GM12878 (cell line): Measurements from ENCODE around the gene NANOS1. TPM values are rescaled to one million over a fixed set of nuclear protein-coding genes. Genes with fewer than 3 reads are reported as not detected.

Experiments
- BACH1 ChIP-seq: fragments of 450-650 bp; IDR thresholded peaks from 2 replicates; pipeline ENCODE4 v1.6.1; 2017; ENCODE audit warnings: mild to moderate bottlenecking, borderline replicate concordance
- BHLHE40 ChIP-seq, 2 experiments: fragments of 450-650 bp in 1 of 2; IDR thresholded peaks; 2 replicates each; pipeline ENCODE4 v1.6.1; 2011 to 2017; ENCODE audit warnings: low read depth in 2 of 2, borderline replicate concordance in 1 of 2, improper control_type of control experiment in 1 of 2, low read length in 1 of 2, mild to moderate bottlenecking in 1 of 2
- BMI1 ChIP-seq: fragments of 450-650 bp; IDR thresholded peaks from 2 replicates; pipeline ENCODE4 v1.6.1; 2016; ENCODE audit warnings: mild to moderate bottlenecking, moderate library complexity, borderline replicate concordance
- CEBPB ChIP-seq, 2 experiments: fragments of 150-350 bp in 1 of 2; IDR thresholded peaks; 2 replicates each; pipeline ENCODE4 v1.6.1; 2012 to 2014; ENCODE audit warnings: low read depth in 2 of 2, low read length in 2 of 2, borderline replicate concordance in 1 of 2, inconsistent platforms in 1 of 2
- DPF2 ChIP-seq: fragments of 450-650 bp; IDR thresholded peaks from 2 replicates; pipeline ENCODE4 v1.6.1; 2017; ENCODE audit warnings: mild to moderate bottlenecking
- EED ChIP-seq: sonication (generic); IDR thresholded peaks from 2 replicates; pipeline ENCODE4 v1.6.1; 2016; ENCODE audit warnings: antibody characterized with exemption, low read depth
- GATAD2B ChIP-seq: fragments of 450-650 bp; conservative IDR thresholded peaks from 2 replicates; pipeline ENCODE4 v1.6.1; 2017; ENCODE audit warnings: low read depth, mild to moderate bottlenecking, moderate library complexity
- HDGF ChIP-seq: fragments of 450-650 bp; IDR thresholded peaks from 2 replicates; pipeline ENCODE4 v1.6.1; 2016; ENCODE audit warnings: antibody characterized with exemption
- KDM1A ChIP-seq: fragments of 200-600 bp; sonication (generic); IDR thresholded peaks from 2 replicates; pipeline ENCODE4 v1.6.1; 2016; ENCODE audit warnings: borderline replicate concordance
- MLLT1 ChIP-seq: fragments of 450-650 bp; IDR thresholded peaks from 2 replicates; pipeline ENCODE4 v1.6.1; 2016; ENCODE audit warnings: mild to moderate bottlenecking
- MXI1 ChIP-seq: fragments of 150-350 bp; IDR thresholded peaks from 2 replicates; pipeline ENCODE4 v1.6.1; 2011; ENCODE audit warnings: low read depth, mild to moderate bottlenecking, inconsistent platforms, low read length, improper control_type of control experiment
- NR2C1 ChIP-seq: fragments of 450-650 bp; IDR thresholded peaks from 2 replicates; pipeline ENCODE4 v1.6.1; 2017; ENCODE audit warnings: antibody characterized with exemption, mild to moderate bottlenecking, moderate library complexity
- POLR2AphosphoS5 ChIP-seq: IDR thresholded peaks from 2 replicates; pipeline ENCODE4 v1.6.1; 2011; ENCODE audit warnings: mild to moderate bottlenecking, low read length, inconsistent platforms
- RBBP5 ChIP-seq: fragments of 200-600 bp; sonication (generic); conservative IDR thresholded peaks from 2 replicates; pipeline ENCODE4 v1.6.1; 2016
- SIN3A ChIP-seq: IDR thresholded peaks from 2 replicates; pipeline ENCODE4 v1.6.1; 2012; ENCODE audit warnings: low read depth, low read length, improper control_type of control experiment
- SMAD5 ChIP-seq: IDR thresholded peaks from 2 replicates; pipeline ENCODE4 v1.6.1; 2016; ENCODE audit warnings: antibody characterized with exemption, low read depth
- TARDBP ChIP-seq: IDR thresholded peaks from 2 replicates; pipeline ENCODE4 v1.6.1; 2016; ENCODE audit warnings: borderline replicate concordance
- TBL1XR1 ChIP-seq: IDR thresholded peaks from 2 replicates; pipeline ENCODE4 v1.6.1; 2012; ENCODE audit warnings: low read depth, low read length, improper control_type of control experiment
- polyA plus RNA-seq, 11 experiments: library from polyadenylated mRNA; depleted of rRNA in 4 of 11; unstranded in 6 of 11; stranded (reverse) in 5 of 11; fragments of >200 nt; fragmentation: Nextera tagmentation in 4 of 11; fragmentation: Illumina TruSeq in 1 of 11; extraction: Ambion mirVana in 4 of 11; extraction: Trizol in 1 of 11; gene quantifications; 1 replicate in 1 of 11; 2 replicates in 10 of 11; pipeline versions ENCODE4 v1.2.1 to v1.2.3, GENCODE V29; 2011 to 2016; ENCODE audit warnings: inconsistent platforms in 2 of 11, missing spikeins in 2 of 11, low read depth in 1 of 11
- total RNA-seq, 4 experiments: library from RNA; depleted of rRNA in 3 of 4; stranded (reverse); fragments of >200 nt in 3 of 4; fragmentation: Illumina TruSeq in 1 of 4; extraction: Trizol in 1 of 4; gene quantifications; 2 replicates each; pipeline versions ENCODE4 v1.2.1 to v1.2.3, GENCODE V29; 2013 to 2021
- TF ChIP-seq, protein P1 (sequence below): IDR thresholded peaks from 2 replicates; pipeline ENCODE4 v1.6.1; 2012; ENCODE audit warnings: low read length, inconsistent platforms
- TF ChIP-seq, protein P2 (sequence below): IDR thresholded peaks from 2 replicates; pipeline ENCODE4 v1.6.1; 2012; ENCODE audit warnings: mild to moderate bottlenecking, low read depth, low read length
- TF ChIP-seq, protein P3 (sequence below): fragments of 450-650 bp; formaldehyde crosslinking; IDR thresholded peaks from 2 replicates; pipeline ENCODE4 v1.4.0; 2022; ENCODE audit warnings: mild to moderate bottlenecking, moderate library complexity

The NANOS1 gene
- total and polyA plus RNA-seq, 10 of the 15 experiments (the other 5 are each of a cell fraction or from before 2014, with no cell fraction given): 0.03 to 0.55 (median 0.28) TPM; not detected in 2

DNA sequence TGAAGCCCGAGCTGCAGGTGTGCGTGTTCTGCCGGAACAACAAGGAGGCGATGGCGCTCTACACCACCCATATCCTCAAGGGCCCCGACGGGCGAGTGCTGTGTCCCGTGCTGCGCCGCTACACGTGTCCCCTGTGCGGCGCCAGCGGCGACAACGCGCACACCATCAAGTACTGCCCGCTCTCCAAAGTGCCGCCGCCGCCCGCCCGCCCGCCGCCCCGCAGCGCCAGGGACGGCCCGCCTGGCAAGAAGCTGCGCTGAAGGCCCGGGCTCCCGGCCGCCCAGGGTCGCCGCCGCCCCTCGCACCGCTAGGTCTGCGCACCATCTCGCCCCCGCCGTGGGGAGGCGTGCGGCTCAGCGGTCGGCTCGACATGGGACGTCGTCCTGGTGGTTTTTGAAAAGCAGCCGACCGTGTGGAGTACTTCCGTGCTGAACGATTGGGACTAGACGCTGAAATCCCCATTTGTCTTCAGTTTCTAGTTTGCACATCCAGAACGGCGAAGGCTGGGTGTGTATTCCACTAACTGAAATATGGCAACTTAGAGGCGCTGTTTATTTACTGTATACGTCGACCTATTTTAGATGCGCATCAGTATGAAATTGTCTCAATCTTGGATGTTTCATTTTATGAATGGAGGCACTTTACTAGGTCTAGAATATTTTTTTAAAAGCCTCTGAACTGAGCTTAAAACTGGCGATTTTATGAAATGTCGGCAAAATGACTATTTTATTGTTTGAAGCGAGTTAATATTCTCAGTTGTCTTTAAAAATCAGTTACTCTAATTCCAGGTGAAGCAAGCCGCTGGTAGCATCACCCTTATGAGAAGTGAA, 1.1 kb downstream of the NANOS1 start (continued):
- TF ChIP-seq BHLHE40 (IDR thresholded peaks at IDR 0.05; ENCODE audit: borderline replicate concordance in 1 of 2, low read depth in 2 of 2, low read length in 1 of 2) (peak; percentile 72 to 90; a peak in 3 of 4 replicates), POLR2AphosphoS5 (no peak), EED (peak; percentile 70), MLLT1 (no peak), TARDBP (no peak), TBL1XR1 (0 out of 2 replicates have a peak, but pooled peaks have one; percentile 64), DPF2 (peak; percentile 53), KDM1A (no peak), CEBPB (IDR thresholded peaks at IDR 0.05; ENCODE audit: borderline replicate concordance in 1 of 2, low read depth in 2 of 2, low read length in 2 of 2) (no peak; a peak in 1 of 4 replicates), SIN3A (no peak), GATAD2B (peak; percentile 56), RBBP5 (no peak), HDGF (no peak), NR2C1 (no peak), MXI1 (no peak), BMI1 (no peak), BACH1 (peak; percentile 73), SMAD5 (no peak)
- TF ChIP-seq, protein P1, sequence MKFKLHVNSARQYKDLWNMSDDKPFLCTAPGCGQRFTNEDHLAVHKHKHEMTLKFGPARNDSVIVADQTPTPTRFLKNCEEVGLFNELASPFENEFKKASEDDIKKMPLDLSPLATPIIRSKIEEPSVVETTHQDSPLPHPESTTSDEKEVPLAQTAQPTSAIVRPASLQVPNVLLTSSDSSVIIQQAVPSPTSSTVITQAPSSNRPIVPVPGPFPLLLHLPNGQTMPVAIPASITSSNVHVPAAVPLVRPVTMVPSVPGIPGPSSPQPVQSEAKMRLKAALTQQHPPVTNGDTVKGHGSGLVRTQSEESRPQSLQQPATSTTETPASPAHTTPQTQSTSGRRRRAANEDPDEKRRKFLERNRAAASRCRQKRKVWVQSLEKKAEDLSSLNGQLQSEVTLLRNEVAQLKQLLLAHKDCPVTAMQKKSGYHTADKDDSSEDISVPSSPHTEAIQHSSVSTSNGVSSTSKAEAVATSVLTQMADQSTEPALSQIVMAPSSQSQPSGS: peak; percentile 45; the same call in 1 of the 2 replicates
- TF ChIP-seq, protein P2, sequence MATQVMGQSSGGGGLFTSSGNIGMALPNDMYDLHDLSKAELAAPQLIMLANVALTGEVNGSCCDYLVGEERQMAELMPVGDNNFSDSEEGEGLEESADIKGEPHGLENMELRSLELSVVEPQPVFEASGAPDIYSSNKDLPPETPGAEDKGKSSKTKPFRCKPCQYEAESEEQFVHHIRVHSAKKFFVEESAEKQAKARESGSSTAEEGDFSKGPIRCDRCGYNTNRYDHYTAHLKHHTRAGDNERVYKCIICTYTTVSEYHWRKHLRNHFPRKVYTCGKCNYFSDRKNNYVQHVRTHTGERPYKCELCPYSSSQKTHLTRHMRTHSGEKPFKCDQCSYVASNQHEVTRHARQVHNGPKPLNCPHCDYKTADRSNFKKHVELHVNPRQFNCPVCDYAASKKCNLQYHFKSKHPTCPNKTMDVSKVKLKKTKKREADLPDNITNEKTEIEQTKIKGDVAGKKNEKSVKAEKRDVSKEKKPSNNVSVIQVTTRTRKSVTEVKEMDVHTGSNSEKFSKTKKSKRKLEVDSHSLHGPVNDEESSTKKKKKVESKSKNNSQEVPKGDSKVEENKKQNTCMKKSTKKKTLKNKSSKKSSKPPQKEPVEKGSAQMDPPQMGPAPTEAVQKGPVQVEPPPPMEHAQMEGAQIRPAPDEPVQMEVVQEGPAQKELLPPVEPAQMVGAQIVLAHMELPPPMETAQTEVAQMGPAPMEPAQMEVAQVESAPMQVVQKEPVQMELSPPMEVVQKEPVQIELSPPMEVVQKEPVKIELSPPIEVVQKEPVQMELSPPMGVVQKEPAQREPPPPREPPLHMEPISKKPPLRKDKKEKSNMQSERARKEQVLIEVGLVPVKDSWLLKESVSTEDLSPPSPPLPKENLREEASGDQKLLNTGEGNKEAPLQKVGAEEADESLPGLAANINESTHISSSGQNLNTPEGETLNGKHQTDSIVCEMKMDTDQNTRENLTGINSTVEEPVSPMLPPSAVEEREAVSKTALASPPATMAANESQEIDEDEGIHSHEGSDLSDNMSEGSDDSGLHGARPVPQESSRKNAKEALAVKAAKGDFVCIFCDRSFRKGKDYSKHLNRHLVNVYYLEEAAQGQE: no peak
- TF ChIP-seq, protein P3, sequence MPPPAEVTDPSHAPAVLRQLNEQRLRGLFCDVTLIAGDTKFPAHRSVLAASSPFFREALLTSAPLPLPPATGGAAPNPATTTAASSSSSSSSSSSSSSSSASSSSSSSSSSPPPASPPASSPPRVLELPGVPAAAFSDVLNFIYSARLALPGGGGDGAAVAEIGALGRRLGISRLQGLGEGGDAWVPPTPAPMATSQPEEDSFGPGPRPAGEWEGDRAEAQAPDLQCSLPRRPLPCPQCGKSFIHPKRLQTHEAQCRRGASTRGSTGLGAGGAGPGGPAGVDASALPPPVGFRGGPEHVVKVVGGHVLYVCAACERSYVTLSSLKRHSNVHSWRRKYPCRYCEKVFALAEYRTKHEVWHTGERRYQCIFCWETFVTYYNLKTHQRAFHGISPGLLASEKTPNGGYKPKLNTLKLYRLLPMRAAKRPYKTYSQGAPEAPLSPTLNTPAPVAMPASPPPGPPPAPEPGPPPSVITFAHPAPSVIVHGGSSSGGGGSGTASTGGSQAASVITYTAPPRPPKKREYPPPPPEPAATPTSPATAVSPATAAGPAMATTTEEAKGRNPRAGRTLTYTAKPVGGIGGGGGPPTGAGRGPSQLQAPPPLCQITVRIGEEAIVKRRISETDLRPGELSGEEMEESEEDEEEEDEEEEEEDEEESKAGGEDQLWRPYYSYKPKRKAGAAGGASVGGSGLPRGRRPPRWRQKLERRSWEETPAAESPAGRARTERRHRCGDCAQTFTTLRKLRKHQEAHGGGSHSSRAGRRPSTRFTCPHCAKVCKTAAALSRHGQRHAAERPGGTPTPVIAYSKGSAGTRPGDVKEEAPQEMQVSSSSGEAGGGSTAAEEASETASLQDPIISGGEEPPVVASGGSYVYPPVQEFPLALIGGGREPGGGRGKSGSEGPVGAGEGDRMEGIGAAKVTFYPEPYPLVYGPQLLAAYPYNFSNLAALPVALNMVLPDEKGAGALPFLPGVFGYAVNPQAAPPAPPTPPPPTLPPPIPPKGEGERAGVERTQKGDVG (CRISPR knock-in tag): no peak
